Activated CD4-positive, alpha-beta memory T cell treated with anti-CD3 and anti-CD28 coated beads for 36 hours (primary cell): ENCODE measurements around the gene RASAL1. TPM values are rescaled to one million over a fixed set of nuclear protein-coding genes. Genes with fewer than 3 reads are reported as not detected.

Experiments used
- CTCF ChIA-PET: fragments of 350-600 bp; sonication (Branson Sonifier 250); formaldehyde crosslinking; loops from one replicate; lab custom pipeline; 2021; ENCODE audit warnings: antibody characterized with exemption, inconsistent platforms; lab: Charles Lee
- POLR2A ChIA-PET: fragments of 350-600 bp; sonication (Branson Sonifier 250); formaldehyde crosslinking; loops from one replicate; lab custom pipeline; 2021; ENCODE audit warnings: antibody characterized with exemption; lab: Charles Lee
- DNase-seq: peaks from one replicate; pipeline ENCODE4 v3.0.0-alpha.2; 2020
- H3K27ac Mint-ChIP-seq: one replicate; pipeline ENCODE4 v1.8.0; 2021; ENCODE audit warnings: mixed read lengths
- H3K27me3 Mint-ChIP-seq: one replicate; pipeline ENCODE4 v1.8.0; 2021; ENCODE audit warnings: mixed read lengths
- H3K36me3 Mint-ChIP-seq: one replicate; pipeline ENCODE4 v1.8.0; 2021; ENCODE audit warnings: mixed read lengths
- H3K4me1 Mint-ChIP-seq: one replicate; pipeline ENCODE4 v1.8.0; 2021; ENCODE audit warnings: low read depth, mixed read lengths
- H3K4me3 Mint-ChIP-seq: one replicate; pipeline ENCODE4 v1.8.0; 2021; ENCODE audit warnings: mild to moderate bottlenecking, mixed read lengths
- H3K9me3 Mint-ChIP-seq: one replicate; pipeline ENCODE4 v1.8.0; 2021; ENCODE audit warnings: mixed read lengths
- intact Hi-C: fragments of 100-400 bp; cut with micrococcal nuclease; formaldehyde crosslinking; loops from one replicate; pipeline ENCODE4 v1.15.1; 2023
- total RNA-seq, 2 experiments: library from RNA; stranded (reverse); gene quantifications; one replicate each; pipeline ENCODE4 v1.2.3, GENCODE V29; 2021

RASAL1 gene
- total RNA-seq, 2 experiments from 2014 or later, result 4.4 to 4.9 TPM

- H3K36me3 Mint-ChIP-seq, result no peaks in the 10 kb centered on the region
- no peaks in the 10 kb centered on the region for H3K9me3 Mint-ChIP-seq
- POLR2A ChIA-PET, result no interaction called here
- CTCF ChIA-PET, result interaction anchor here (0.6 to 2.6 kb wide), 4 partner anchors 15 to 145 kb away, joined by 4 to 8 read pairs (median 4); no protein-coding TSS in a partner anchor
- peaks cover 23% of the 10 kb centered on the region for H3K4me1 Mint-ChIP-seq
- H3K4me3 Mint-ChIP-seq, result no peak overlapping the region
- intact Hi-C loops, result no loop called here
- H3K27me3 Mint-ChIP-seq, result peaks cover 5% of the 10 kb centered on the region
- no peak for DNase-seq
- H3K27ac Mint-ChIP-seq, result no peak overlapping the region
Measured at GRCh38 chr12:113137861-113138783, 2.6 kb upstream of the RASAL1 start.

GRCh38 chr12:113136990-113137511 is 1.5 kb upstream of the RASAL1 start:
- no peak for DNase-seq
- intact Hi-C loops, result loop anchor here (1.0 kb wide), 1 partner anchor 16 kb away; no protein-coding TSS in a partner anchor
- H3K4me3 Mint-ChIP-seq, result no peak overlapping the region
- CTCF ChIA-PET, result interaction anchor here (0.8 to 1.2 kb wide), 2 partner anchors 16 to 144 kb away, joined by 3 to 4 read pairs; no protein-coding TSS in a partner anchor
- POLR2A ChIA-PET, result interaction anchor here (3.3 kb wide), 1 partner anchor 16 kb away, joined by 10 read pairs; no protein-coding TSS in a partner anchor
- H3K27me3 Mint-ChIP-seq, result peaks cover 5% of the 10 kb centered on the region
- no peaks in the 10 kb centered on the region for H3K9me3 Mint-ChIP-seq
- H3K27ac Mint-ChIP-seq, result peak overlapping the region; percentile 91
- peaks cover 19% of the 10 kb centered on the region for H3K4me1 Mint-ChIP-seq
- no peaks in the 10 kb centered on the region for H3K36me3 Mint-ChIP-seq

GRCh38 chr12:113136128-113136989 is 798 bp upstream of the RASAL1 start:
- H3K27ac Mint-ChIP-seq, result peak overlapping the region; percentile 91
- peaks cover 5% of the 10 kb centered on the region for H3K27me3 Mint-ChIP-seq
- no peaks in the 10 kb centered on the region for H3K9me3 Mint-ChIP-seq
- peak overlapping the region; percentile 78 for H3K4me3 Mint-ChIP-seq
- peaks cover 17% of the 10 kb centered on the region for H3K4me1 Mint-ChIP-seq
- DNase-seq, result peak; percentile 88
- CTCF ChIA-PET, result interaction anchor here (0.6 to 3.3 kb wide), 5 partner anchors 9 to 143 kb away, joined by 3 to 19 read pairs (median 3); no protein-coding TSS in a partner anchor
- H3K36me3 Mint-ChIP-seq, result no peaks in the 10 kb centered on the region
- intact Hi-C loops, result loop anchor here (1.0 kb wide), 1 partner anchor 17 kb away; no protein-coding TSS in a partner anchor
- POLR2A ChIA-PET, result interaction anchor here (3.3 kb wide), 1 partner anchor 17 kb away, joined by 10 read pairs; no protein-coding TSS in a partner anchor

GRCh38 chr12:113134521-113134951 is 1.0 kb downstream of the RASAL1 start:
- Mint-ChIP-seq H3K36me3 (no peaks in the 10 kb centered on the region), H3K27ac (no peak overlapping the region), H3K4me1 (peaks cover 17% of the 10 kb centered on the region), H3K9me3 (no peaks in the 10 kb centered on the region), H3K4me3 (peak overlapping the region; percentile 75), H3K27me3 (peaks cover 5% of the 10 kb centered on the region)
- intact Hi-C loops, result loop anchor here (2.0 kb wide), 1 partner anchor 32 kb away; no protein-coding TSS in a partner anchor
- ChIA-PET POLR2A (interaction anchor here (3.3 kb wide), 1 partner anchor 18 kb away, joined by 10 read pairs; no protein-coding TSS in a partner anchor), CTCF (interaction anchor here (0.5 to 3.3 kb wide), 9 partner anchors 15 to 141 kb away, joined by 3 to 19 read pairs (median 3); partner anchors contain the start of gene CFAP73)
- DNase-seq, result no peak

GRCh38 chr12:113134071-113134470 is 1.5 kb downstream of the RASAL1 start:
- POLR2A ChIA-PET, result interaction anchor here (3.3 kb wide), 1 partner anchor 19 kb away, joined by 10 read pairs; no protein-coding TSS in a partner anchor
- H3K9me3 Mint-ChIP-seq, result no peaks in the 10 kb centered on the region
- DNase-seq, result no peak
- no peaks in the 10 kb centered on the region for H3K36me3 Mint-ChIP-seq
- CTCF ChIA-PET, result interaction anchor here (0.9 to 3.3 kb wide), 5 partner anchors 19 to 41 kb away, joined by 3 to 19 read pairs (median 4); no protein-coding TSS in a partner anchor
- intact Hi-C loops, result loop anchor here (2.0 kb wide), 1 partner anchor 31 kb away; no protein-coding TSS in a partner anchor
- peaks cover 17% of the 10 kb centered on the region for H3K4me1 Mint-ChIP-seq
- peaks cover 5% of the 10 kb centered on the region for H3K27me3 Mint-ChIP-seq
- H3K4me3 Mint-ChIP-seq, result no peak overlapping the region
- no peak overlapping the region for H3K27ac Mint-ChIP-seq

GRCh38 chr12:113133666-113134065 is 1.9 kb downstream of the RASAL1 start:
- POLR2A ChIA-PET, result interaction anchor here (3.3 kb wide), 1 partner anchor 19 kb away, joined by 10 read pairs; no protein-coding TSS in a partner anchor
- DNase-seq, result no peak
- H3K4me1 Mint-ChIP-seq, result peaks cover 17% of the 10 kb centered on the region
- CTCF ChIA-PET, result interaction anchor here (0.8 to 3.3 kb wide), 5 partner anchors 19 to 41 kb away, joined by 3 to 19 read pairs (median 4); no protein-coding TSS in a partner anchor
- H3K36me3 Mint-ChIP-seq, result no peaks in the 10 kb centered on the region
- H3K27me3 Mint-ChIP-seq, result peaks cover 5% of the 10 kb centered on the region
- no peak overlapping the region for H3K4me3 Mint-ChIP-seq
- intact Hi-C loops, result loop anchor here (2.0 kb wide), 1 partner anchor 31 kb away; no protein-coding TSS in a partner anchor
- H3K9me3 Mint-ChIP-seq, result no peaks in the 10 kb centered on the region
- no peak overlapping the region for H3K27ac Mint-ChIP-seq

- CTCF ChIA-PET, result interaction anchor here (0.8 to 3.3 kb wide), 2 partner anchors 18 to 20 kb away, joined by 3 to 19 read pairs; no protein-coding TSS in a partner anchor
- intact Hi-C loops, result no loop called here
- H3K9me3 Mint-ChIP-seq, result no peaks in the 10 kb centered on the region
- POLR2A ChIA-PET, result no interaction called here
- no peak overlapping the region for H3K4me3 Mint-ChIP-seq
- H3K4me1 Mint-ChIP-seq, result peaks cover 17% of the 10 kb centered on the region
- H3K36me3 Mint-ChIP-seq, result no peaks in the 10 kb centered on the region
- DNase-seq, result no peak
- peaks cover 5% of the 10 kb centered on the region for H3K27me3 Mint-ChIP-seq
- H3K27ac Mint-ChIP-seq, result no peak overlapping the region
Measured at GRCh38 chr12:113133036-113133435, 2.5 kb downstream of the RASAL1 start.

- POLR2A ChIA-PET, result no interaction called here
Measured at GRCh38 chr12:113131556-113131955, 4.0 kb downstream of the RASAL1 start.

GRCh38 chr12:113130457-113131135 is 5.0 kb downstream of the RASAL1 start:
- H3K4me1 Mint-ChIP-seq, result peaks cover 5% of the 10 kb centered on the region
- no peaks in the 10 kb centered on the region for H3K9me3 Mint-ChIP-seq
- H3K27ac Mint-ChIP-seq, result no peak overlapping the region
- ChIA-PET POLR2A (no interaction called here), CTCF (interaction anchor here (1.2 to 1.6 kb wide), 2 partner anchors 21 to 44 kb away, joined by 3 read pairs; no protein-coding TSS in a partner anchor)
- H3K27me3 Mint-ChIP-seq, result peaks cover 2% of the 10 kb centered on the region
- intact Hi-C loops, result no loop called here
- H3K4me3 Mint-ChIP-seq, result no peak overlapping the region
- DNase-seq, result no peak
- H3K36me3 Mint-ChIP-seq, result no peaks in the 10 kb centered on the region

More at GRCh38 chr12:113131556-113131955, 4.0 kb downstream of the RASAL1 start:
- no peak for DNase-seq
- CTCF ChIA-PET, result interaction anchor here (1.6 kb wide), 1 partner anchor 20 kb away, joined by 3 read pairs; no protein-coding TSS in a partner anchor
- H3K9me3 Mint-ChIP-seq, result no peaks in the 10 kb centered on the region
- peaks cover 2% of the 10 kb centered on the region for H3K27me3 Mint-ChIP-seq
- peaks cover 14% of the 10 kb centered on the region for H3K4me1 Mint-ChIP-seq
- H3K4me3 Mint-ChIP-seq, result no peak overlapping the region
- no peaks in the 10 kb centered on the region for H3K36me3 Mint-ChIP-seq
- intact Hi-C loops, result no loop called here
- H3K27ac Mint-ChIP-seq, result no peak overlapping the region

- Mint-ChIP-seq H3K4me3 (no peak overlapping the region), H3K27ac (no peak overlapping the region), H3K4me1 (peaks cover 1% of the 10 kb centered on the region), H3K27me3 (peaks cover 1% of the 10 kb centered on the region), H3K9me3 (no peaks in the 10 kb centered on the region), H3K36me3 (no peaks in the 10 kb centered on the region)
- no peak for DNase-seq
- ChIA-PET CTCF (interaction anchor here (1.2 kb wide), 1 partner anchor 45 kb away, joined by 3 read pairs; no protein-coding TSS in a partner anchor), POLR2A (no interaction called here)
- intact Hi-C loops, result no loop called here
Measured at GRCh38 chr12:113129664-113130456, 5.7 kb downstream of the RASAL1 start.
